Tibial artery (tissue), 4 donors: ENCODE measurements around the gene DCP1A.

Experiments
- DNase-seq, 2 donors: peaks; one replicate each; pipeline ENCODE4 v3.0.0-alpha.2; 2019
- H3K27ac ChIP-seq, 2 donors: fragments of 200-600 bp; sonication (generic) in 1 of 2; 1 replicate in 1 of 2; 2 replicates in 1 of 2; pipeline ENCODE4 v1.5.1; 2018 to 2019; ENCODE audit warnings: mild to moderate bottlenecking in 1 of 2
- H3K27me3 ChIP-seq, 2 donors: fragments of 200-600 bp; sonication (generic) in 1 of 2; one replicate each; pipeline versions ENCODE4 v1.5.1 to v1.6.0; 2016 to 2019
- H3K36me3 ChIP-seq, 3 donors: fragments of 200-600 bp; sonication (generic) in 2 of 3; one replicate each; pipeline ENCODE4 v1.5.1; 2016 to 2019; ENCODE audit warnings: mild to moderate bottlenecking in 2 of 3
- H3K4me1 ChIP-seq, 4 donors: fragments of 200-600 bp; sonication (generic) in 2 of 4; 1 replicate in 3 of 4; 2 replicates in 1 of 4; pipeline ENCODE4 v1.5.1; 2016 to 2019
- H3K4me3 ChIP-seq, 2 donors: fragments of 200-600 bp; sonication (generic) in 1 of 2; 1 replicate in 1 of 2; 2 replicates in 1 of 2; pipeline ENCODE4 v1.5.1; 2018 to 2019; ENCODE audit warnings: mild to moderate bottlenecking in 2 of 2
- H3K9me3 ChIP-seq, 3 donors: fragments of 200-600 bp; sonication (generic) in 1 of 3; one replicate each; pipeline ENCODE4 v1.5.1; 2016 to 2019
- intact Hi-C: fragments of 100-400 bp; cut with DNase I; formaldehyde crosslinking; loops from one replicate; pipeline ENCODE4 v1.15.0; 2023; ENCODE audit warnings: low total_unique reads
- TF ChIP-seq, protein P1 (sequence below), 2 experiments: fragments of 200-600 bp in 1 of 2; fragments of 450-650 bp in 1 of 2; IDR thresholded peaks; one replicate each; pipeline ENCODE4 v1.5.1; 2017 to 2019; ENCODE audit warnings: antibody characterized with exemption in 2 of 2, mild to moderate bottlenecking in 1 of 2, moderate library complexity in 1 of 2

Gene DCP1A

DNA sequence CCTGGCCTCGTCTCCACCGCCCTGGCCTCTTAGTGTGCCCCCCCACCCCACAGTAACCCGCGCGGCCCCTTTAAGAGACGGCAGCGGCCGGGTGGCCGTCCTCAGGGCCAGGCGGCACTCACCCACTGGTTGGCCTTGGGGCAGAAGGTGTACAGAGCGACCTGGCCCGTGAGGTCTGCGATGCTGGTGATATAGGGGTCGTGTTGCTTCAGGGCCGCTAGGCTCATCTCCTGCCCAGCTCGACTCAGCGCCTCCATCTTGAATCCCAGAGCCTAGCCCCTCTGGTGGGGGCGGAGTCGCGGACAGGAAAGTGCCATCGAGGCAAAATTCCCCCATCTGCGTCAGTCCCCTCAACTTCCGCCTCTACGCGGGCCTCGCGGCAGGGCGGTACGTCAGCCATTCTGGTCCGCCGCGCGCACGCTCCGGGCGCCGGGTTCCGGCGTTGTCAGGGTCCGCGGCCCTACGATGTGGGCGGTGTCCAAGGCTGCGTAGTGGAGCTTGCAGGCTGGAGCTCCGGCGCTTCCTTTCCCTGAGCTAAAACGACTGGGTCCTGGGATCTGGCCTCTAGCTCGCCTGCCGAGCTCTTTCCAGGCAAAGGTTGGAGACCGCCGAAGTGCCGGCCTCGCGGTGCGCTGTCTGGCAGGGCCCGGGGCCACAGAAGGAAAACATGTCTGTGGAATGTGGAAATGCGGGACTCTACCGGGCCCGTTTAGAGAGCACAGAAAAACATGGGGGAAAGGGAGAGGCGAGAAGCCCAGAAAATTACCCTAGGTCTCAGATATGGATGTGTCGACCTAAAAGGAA, at the start of gene DCP1A:
DCP1A (minus strand) TSS at position 283 of the 804 bp plus-strand sequence; CDS start at position 257, 26 bp downstream.
- Histone ChIP-seq H3K4me1 (peaks cover 0 to 32% (median 18%) of the 10 kb centered on the region in 4 donors), H3K27me3 (no peaks in the 10 kb centered on the region), H3K36me3 (peaks cover 0 to 15% (median 9%) of the 10 kb centered on the region in 3 donors), H3K9me3 (no peaks in the 10 kb centered on the region), H3K4me3 (peak within 1 kb of the TSS; percentile 89 to 95), H3K27ac (peak within 1 kb of the TSS; percentile 93 to 98)
- TF ChIP-seq, protein P1, sequence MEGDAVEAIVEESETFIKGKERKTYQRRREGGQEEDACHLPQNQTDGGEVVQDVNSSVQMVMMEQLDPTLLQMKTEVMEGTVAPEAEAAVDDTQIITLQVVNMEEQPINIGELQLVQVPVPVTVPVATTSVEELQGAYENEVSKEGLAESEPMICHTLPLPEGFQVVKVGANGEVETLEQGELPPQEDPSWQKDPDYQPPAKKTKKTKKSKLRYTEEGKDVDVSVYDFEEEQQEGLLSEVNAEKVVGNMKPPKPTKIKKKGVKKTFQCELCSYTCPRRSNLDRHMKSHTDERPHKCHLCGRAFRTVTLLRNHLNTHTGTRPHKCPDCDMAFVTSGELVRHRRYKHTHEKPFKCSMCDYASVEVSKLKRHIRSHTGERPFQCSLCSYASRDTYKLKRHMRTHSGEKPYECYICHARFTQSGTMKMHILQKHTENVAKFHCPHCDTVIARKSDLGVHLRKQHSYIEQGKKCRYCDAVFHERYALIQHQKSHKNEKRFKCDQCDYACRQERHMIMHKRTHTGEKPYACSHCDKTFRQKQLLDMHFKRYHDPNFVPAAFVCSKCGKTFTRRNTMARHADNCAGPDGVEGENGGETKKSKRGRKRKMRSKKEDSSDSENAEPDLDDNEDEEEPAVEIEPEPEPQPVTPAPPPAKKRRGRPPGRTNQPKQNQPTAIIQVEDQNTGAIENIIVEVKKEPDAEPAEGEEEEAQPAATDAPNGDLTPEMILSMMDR (IDR thresholded peaks at IDR 0.05): no peak
- peak; percentile 97 to 98 for DNase-seq
- intact Hi-C loops: loop anchor here (5.0 kb wide), 1 partner anchor 545 kb away; the partner anchor contains the start of gene SELENOK

DNA sequence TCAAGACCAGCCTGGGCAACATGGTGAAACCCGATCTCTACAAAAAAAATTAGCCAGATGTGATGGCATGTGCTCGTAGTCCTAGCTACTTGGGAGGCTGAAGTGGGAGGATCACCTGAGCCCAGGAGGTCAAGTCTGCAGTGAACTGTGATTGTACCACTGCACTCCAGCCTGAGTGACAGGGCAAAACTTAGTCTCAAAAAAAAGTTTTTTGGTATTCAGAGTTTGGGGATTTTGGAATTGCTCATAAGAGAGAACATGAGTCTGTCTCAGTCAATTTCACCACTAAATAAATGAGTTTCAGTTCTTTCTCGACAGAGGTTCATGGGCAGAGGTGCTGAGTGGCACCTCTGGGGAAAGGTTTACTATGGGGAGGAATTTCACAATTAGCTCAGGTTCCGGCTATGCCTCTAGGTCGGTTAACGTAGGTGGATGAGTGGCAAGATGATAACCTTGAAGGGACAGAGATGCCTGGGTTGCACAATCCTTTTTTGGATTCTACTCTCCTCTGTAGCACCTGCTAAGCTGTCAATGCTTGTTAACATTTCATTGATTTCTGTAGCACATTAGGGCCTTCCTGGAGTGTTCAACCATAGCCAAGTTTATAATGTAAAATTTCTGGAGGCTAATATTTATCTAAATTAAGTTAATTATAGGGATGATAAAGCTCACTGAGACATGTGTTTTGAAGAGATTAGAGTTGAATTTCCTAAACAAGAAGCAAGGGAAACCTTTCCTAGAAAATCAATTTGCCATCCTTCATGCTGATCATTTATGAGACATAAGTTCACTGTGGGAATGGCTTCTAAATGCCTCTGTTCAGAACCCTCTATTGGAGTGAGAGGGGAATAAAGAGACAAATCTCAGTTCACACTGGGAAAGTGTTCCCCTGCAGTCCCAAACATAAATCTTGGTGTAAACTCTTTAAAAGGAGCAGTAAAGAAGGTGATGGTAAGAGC, 37.4 kb upstream of the DCP1A start:
- Histone ChIP-seq H3K36me3 (no peaks in the 10 kb centered on the region), H3K27ac (no peak overlapping the region), H3K27me3 (no peaks in the 10 kb centered on the region), H3K9me3 (no peaks in the 10 kb centered on the region), H3K4me1 (no peaks in the 10 kb centered on the region), H3K4me3 (no peak overlapping the region)
- intact Hi-C loops: no loop called here
- TF ChIP-seq, protein P1 (IDR thresholded peaks at IDR 0.05): no peak
- no peak for DNase-seq

DNA sequence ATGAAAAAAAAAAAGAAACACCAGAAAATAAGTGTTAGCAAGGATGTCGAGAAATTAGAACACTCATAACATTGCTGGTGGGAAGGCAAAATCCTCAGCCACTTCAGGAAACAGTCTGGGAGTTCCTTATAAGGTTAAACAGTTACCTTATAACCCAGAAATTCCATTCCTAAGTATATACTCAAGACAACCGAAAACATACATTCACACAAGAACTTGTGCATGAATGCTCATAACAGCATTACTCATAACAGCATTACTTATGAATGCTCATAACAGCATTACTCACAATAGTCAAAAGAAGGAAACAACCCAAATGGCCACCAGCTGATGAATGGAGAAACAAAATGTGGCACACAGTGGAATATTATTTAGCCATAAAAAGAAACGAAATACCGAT, 34.8 kb upstream of the DCP1A start:
- TF ChIP-seq, protein P1 (IDR thresholded peaks at IDR 0.05): no peak
- H3K27me3 ChIP-seq: no peaks in the 10 kb centered on the region
- intact Hi-C loops: no loop called here
- H3K4me1 ChIP-seq: no peaks in the 10 kb centered on the region
- H3K27ac ChIP-seq: no peak overlapping the region
- no peak for DNase-seq
- H3K36me3 ChIP-seq: no peaks in the 10 kb centered on the region
- no peak overlapping the region for H3K4me3 ChIP-seq
- no peaks in the 10 kb centered on the region for H3K9me3 ChIP-seq

DNA sequence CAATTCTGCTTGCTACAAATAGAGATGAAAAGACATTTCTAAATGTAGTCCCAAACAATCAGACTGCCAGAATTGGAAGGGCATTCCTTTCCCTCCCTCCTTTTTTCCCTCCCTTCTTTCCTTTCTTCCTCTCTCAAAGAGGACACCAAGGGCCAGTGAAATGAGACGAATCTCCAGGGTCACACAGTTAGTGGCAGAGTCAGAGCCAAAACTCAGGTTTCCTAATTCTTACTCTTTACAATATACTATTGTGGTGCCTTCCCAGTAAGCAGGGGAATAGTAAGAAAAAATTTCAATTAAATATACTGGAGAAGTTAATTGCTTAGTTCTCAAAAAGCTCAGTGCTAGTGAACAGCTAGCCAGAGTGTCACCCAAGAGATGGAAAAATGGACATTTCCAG, 33.0 kb upstream of the DCP1A start:
- no peak overlapping the region for H3K27ac ChIP-seq
- intact Hi-C loops: no loop called here
- no peaks in the 10 kb centered on the region for H3K9me3 ChIP-seq
- no peaks in the 10 kb centered on the region for H3K27me3 ChIP-seq
- no peak overlapping the region for H3K4me3 ChIP-seq
- TF ChIP-seq, protein P1 (IDR thresholded peaks at IDR 0.05): no peak
- no peak for DNase-seq
- H3K36me3 ChIP-seq: no peaks in the 10 kb centered on the region
- H3K4me1 ChIP-seq: no peaks in the 10 kb centered on the region

DNA sequence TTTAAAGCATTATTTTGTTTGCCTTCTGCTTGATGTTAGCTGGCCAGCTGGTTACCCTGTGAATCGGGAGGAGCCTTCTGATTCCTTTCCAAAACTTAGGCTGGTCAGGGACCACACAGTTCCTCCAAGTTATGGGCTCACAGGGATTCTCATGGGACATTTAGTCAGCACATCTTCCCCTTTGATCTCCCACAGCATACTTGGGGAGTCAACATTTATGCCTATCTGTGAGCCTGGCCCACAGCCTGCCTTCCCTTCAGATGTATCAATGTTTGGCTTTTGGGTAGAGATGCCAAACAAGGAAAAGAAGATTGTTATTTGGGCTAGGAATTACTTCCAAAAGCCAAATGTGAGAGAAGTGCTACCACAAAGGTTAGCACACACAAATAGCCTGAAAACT, 32.6 kb upstream of the DCP1A start:
- no peaks in the 10 kb centered on the region for H3K4me1 ChIP-seq
- intact Hi-C loops: no loop called here
- no peaks in the 10 kb centered on the region for H3K27me3 ChIP-seq
- H3K27ac ChIP-seq: no peak overlapping the region
- H3K9me3 ChIP-seq: no peaks in the 10 kb centered on the region
- TF ChIP-seq, protein P1 (IDR thresholded peaks at IDR 0.05): no peak
- H3K36me3 ChIP-seq: no peaks in the 10 kb centered on the region
- H3K4me3 ChIP-seq: no peak overlapping the region
- DNase-seq: no peak
